Measurements from ENCODE around the gene PGRMC1.

- TF ChIP-seq EZH2 (IDR thresholded peaks at IDR 0.05; ENCODE audit: low read length), result no peak
- TF ChIP-seq CTCF (optimal IDR thresholded peaks at IDR 0.05 in 1 of 3, IDR thresholded peaks at IDR 0.05 in 1 of 3, conservative IDR thresholded peaks at IDR 0.05 in 1 of 3; ENCODE audit: extremely low read depth in 1 of 3, insufficient read depth in 2 of 3, low read length in 3 of 3), result no peak
Observed at GRCh38 chrX:119240356-119240755, 4.3 kb downstream of the PGRMC1 start.

Measured in keratinocyte (primary cell).